HG02870 (cell line): ENCODE data around the gene IL15.
"Not testable (repeated sequence)": the region's sequence is repeated elsewhere in the genome, so short reads cannot be mapped to it uniquely, and the experiment has no call there.

Experiments used
- ATAC-seq: cut with Tn5 transposase; IDR thresholded peaks from one replicate; pipeline ENCODE4 v1.9.1; 2021; ENCODE audit warnings: mild to moderate bottlenecking, moderate library complexity; ENCODE audit not compliant: unreplicated experiment

Gene IL15

GRCh38 chr4:141645611-141646340, 9.4 kb downstream of the IL15 start:
- ATAC-seq, result no peak

GRCh38 chr4:141646969-141647368, 10.6 kb downstream of the IL15 start:
- ATAC-seq, result no peak

- no peak for ATAC-seq
Measured at GRCh38 chr4:141647966-141648365, 11.6 kb downstream of the IL15 start.

GRCh38 chr4:141652161-141652778, 15.9 kb downstream of the IL15 start:
- ATAC-seq, result no peak

- ATAC-seq, result no peak
Measured at GRCh38 chr4:141654098-141654497, 17.7 kb downstream of the IL15 start.

- ATAC-seq, result no peak
Measured at GRCh38 chr4:141656031-141656430, 19.6 kb downstream of the IL15 start.

GRCh38 chr4:141657550-141658250, 21.3 kb downstream of the IL15 start:
- ATAC-seq, result no peak

GRCh38 chr4:141658309-141658708, 21.9 kb downstream of the IL15 start:
- peak; percentile 33 for ATAC-seq

GRCh38 chr4:141659539-141659938, 23.2 kb downstream of the IL15 start:
- ATAC-seq, result no peak

- ATAC-seq, result no peak
Measured at GRCh38 chr4:141660880-141661279, 24.5 kb downstream of the IL15 start.

GRCh38 chr4:141668200-141668910, 32.0 kb downstream of the IL15 start:
- no peak for ATAC-seq

- ATAC-seq, result no peak
Measured at GRCh38 chr4:141669501-141669900, 33.1 kb downstream of the IL15 start.

- peak; percentile 11 for ATAC-seq
Measured at GRCh38 chr4:141675384-141675783, 39.0 kb downstream of the IL15 start.

- ATAC-seq, result no peak
Measured at GRCh38 chr4:141676087-141676670, 39.8 kb downstream of the IL15 start.

GRCh38 chr4:141680060-141680459, 43.7 kb downstream of the IL15 start:
- no peak for ATAC-seq

GRCh38 chr4:141684785-141685184, 48.4 kb downstream of the IL15 start:
- ATAC-seq, result no peak

GRCh38 chr4:141686146-141686775, 49.9 kb downstream of the IL15 start:
- ATAC-seq, result no peak

GRCh38 chr4:141686879-141687278, 50.5 kb downstream of the IL15 start:
- no peak for ATAC-seq

GRCh38 chr4:141689726-141690296, 53.4 kb downstream of the IL15 start:
- ATAC-seq, result not testable (repeated sequence)

- ATAC-seq, result not testable (repeated sequence)
Measured at GRCh38 chr4:141691247-141691646, 54.9 kb downstream of the IL15 start.
